ENCODE results near the gene PCDHGA1. TPM values are rescaled to one million over a fixed set of nuclear protein-coding genes. Genes with fewer than 3 reads are reported as not detected.
"Not testable (repeated sequence)": the region's sequence is repeated elsewhere in the genome, so short reads cannot be mapped to it uniquely, and the experiment has no call there.

The PCDHGA1 gene
- total RNA-seq, 1 experiment from 2014 or later, result not detected

DNA sequence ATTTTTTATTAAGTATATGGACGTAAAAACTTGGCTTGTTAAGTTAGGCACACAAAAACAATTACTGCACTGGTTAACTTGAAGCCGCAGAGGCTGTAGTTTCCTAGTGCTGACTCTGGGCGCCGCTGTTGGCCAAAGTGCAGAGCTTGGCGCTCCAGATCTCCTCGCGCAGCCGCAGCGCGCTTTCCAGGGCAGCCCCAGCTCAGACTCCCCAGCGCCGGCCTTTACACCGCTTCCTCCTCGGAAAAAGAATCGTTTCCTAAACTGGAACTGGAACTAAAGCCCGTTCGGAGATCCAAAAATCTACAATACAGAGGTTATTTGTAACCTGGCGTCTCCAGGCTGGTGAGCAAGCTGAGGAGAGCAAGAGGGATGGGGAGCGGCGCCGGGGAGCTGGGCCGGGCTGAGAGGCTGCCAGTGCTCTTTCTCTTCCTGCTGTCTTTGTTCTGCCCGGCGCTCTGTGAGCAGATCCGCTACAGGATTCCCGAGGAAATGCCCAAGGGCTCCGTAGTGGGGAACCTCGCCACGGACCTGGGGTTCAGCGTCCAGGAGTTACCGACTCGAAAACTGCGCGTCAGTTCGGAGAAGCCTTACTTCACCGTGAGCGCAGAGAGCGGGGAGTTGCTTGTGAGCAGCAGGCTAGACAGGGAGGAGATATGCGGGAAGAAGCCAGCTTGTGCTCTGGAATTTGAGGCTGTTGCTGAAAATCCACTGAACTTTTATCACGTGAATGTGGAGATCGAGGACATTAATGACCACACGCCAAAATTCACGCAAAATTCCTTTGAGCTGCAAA, 67.6 kb downstream of the PCDHGA1 start, which contains the start of gene PCDHGB5:
Gene PCDHGB5, plus strand, starts transcription at position 192 of the 796 bp plus-strand sequence. Its CDS starts 181 bp downstream, at position 373.
- TF ChIP-seq CTCF (IDR thresholded peaks at IDR 0.05; ENCODE audit: unreplicated experiment), result peak; percentile 67
- H3K4me1 Mint-ChIP-seq (ENCODE audit: low read depth, unreplicated experiment); H3K27me3 Mint-ChIP-seq (ENCODE audit: unreplicated experiment); BruUV-seq (replicated peaks); H3K27ac Mint-ChIP-seq (ENCODE audit: unreplicated experiment); intact Hi-C loops (cut with micrococcal nuclease; ENCODE audit: unreplicated experiment): not testable (repeated sequence)
- peak; percentile 70 for DNase-seq
- CTCF ChIA-PET, result interaction anchor here (1.0 to 2.3 kb wide), 6 partner anchors 20 to 174 kb away, joined by 3 to 9 read pairs (median 6); partner anchors contain the start of genes PCDHB14 and PCDHGB7
- H3K36me3 Mint-ChIP-seq (ENCODE audit: insufficient read depth, unreplicated experiment), result peaks cover 15% of the 10 kb centered on the region
- H3K9me3 Mint-ChIP-seq (ENCODE audit: low read depth, unreplicated experiment), result peaks cover 11% of the 10 kb centered on the region
- H3K4me3 Mint-ChIP-seq (ENCODE audit: low read depth, unreplicated experiment), result peak within 1 kb of the TSS; percentile 58

- H3K27me3 Mint-ChIP-seq (ENCODE audit: unreplicated experiment), result no peaks in the 10 kb centered on the region
- H3K4me3 Mint-ChIP-seq (ENCODE audit: low read depth, unreplicated experiment), result no peak overlapping the region
- BruUV-seq (replicated peaks), result TSS peak; percentile 17
- H3K27ac Mint-ChIP-seq (ENCODE audit: unreplicated experiment), result no peak overlapping the region
- no peak for DNase-seq
- no peak for TF ChIP-seq CTCF (IDR thresholded peaks at IDR 0.05; ENCODE audit: unreplicated experiment)
- peaks cover 11% of the 10 kb centered on the region for H3K9me3 Mint-ChIP-seq (ENCODE audit: low read depth, unreplicated experiment)
- CTCF ChIA-PET, result no interaction called here
- peaks cover 20% of the 10 kb centered on the region for H3K36me3 Mint-ChIP-seq (ENCODE audit: insufficient read depth, unreplicated experiment)
- intact Hi-C loops (cut with micrococcal nuclease; ENCODE audit: unreplicated experiment), result no loop called here
- no peaks in the 10 kb centered on the region for H3K4me1 Mint-ChIP-seq (ENCODE audit: low read depth, unreplicated experiment)
These were observed 68.3 kb downstream of the PCDHGA1 start for GRCh38 chr5:141398608-141399007.

DNA sequence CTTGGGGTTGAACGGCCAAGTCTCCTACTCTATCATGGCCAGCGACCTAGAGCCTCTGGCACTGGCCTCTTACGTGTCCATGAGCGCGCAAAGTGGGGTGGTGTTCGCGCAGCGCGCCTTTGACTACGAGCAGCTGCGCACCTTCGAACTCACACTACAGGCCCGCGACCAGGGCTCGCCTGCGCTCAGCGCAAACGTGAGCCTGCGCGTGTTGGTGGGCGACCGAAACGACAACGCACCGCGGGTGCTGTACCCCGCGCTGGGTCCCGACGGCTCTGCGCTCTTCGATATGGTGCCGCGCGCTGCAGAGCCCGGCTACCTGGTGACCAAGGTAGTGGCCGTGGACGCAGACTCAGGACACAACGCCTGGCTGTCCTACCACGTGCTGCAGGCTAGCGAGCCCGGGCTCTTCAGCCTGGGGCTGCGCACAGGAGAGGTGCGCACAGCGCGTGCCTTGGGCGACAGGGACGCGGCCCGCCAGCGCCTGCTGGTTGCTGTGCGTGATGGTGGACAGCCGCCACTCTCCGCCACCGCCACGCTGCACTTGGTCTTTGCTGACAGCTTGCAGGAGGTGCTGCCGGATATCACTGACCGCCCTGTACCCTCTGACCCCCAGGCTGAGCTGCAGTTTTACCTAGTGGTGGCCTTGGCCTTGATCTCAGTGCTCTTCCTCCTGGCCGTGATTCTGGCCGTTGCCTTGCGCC, 69.4 kb downstream of the PCDHGA1 start:
- peaks cover under 1% of the 10 kb centered on the region for H3K4me1 Mint-ChIP-seq (ENCODE audit: low read depth, unreplicated experiment)
- BruUV-seq (replicated peaks), result no TSS peak
- intact Hi-C loops (cut with micrococcal nuclease; ENCODE audit: unreplicated experiment), result loop anchor here (5.0 kb wide), 1 partner anchor 78 kb away; the partner anchor contains the start of gene PCDHGC3
- peaks cover 24% of the 10 kb centered on the region for H3K36me3 Mint-ChIP-seq (ENCODE audit: insufficient read depth, unreplicated experiment)
- CTCF ChIA-PET, result no interaction called here
- TF ChIP-seq CTCF (IDR thresholded peaks at IDR 0.05; ENCODE audit: unreplicated experiment), result no peak
- no peak overlapping the region for H3K4me3 Mint-ChIP-seq (ENCODE audit: low read depth, unreplicated experiment)
- no peak for DNase-seq
- H3K27ac Mint-ChIP-seq (ENCODE audit: unreplicated experiment), result no peak overlapping the region
- H3K27me3 Mint-ChIP-seq (ENCODE audit: unreplicated experiment), result no peaks in the 10 kb centered on the region
- peaks cover 9% of the 10 kb centered on the region for H3K9me3 Mint-ChIP-seq (ENCODE audit: low read depth, unreplicated experiment)

- intact Hi-C loops (cut with micrococcal nuclease; ENCODE audit: unreplicated experiment), result loop anchor here (1.0 to 5.0 kb wide), 5 partner anchors 75 to 180 kb away; partner anchors contain the start of genes PCDHB14 and PCDHGC3
- peaks cover 31% of the 10 kb centered on the region for H3K36me3 Mint-ChIP-seq (ENCODE audit: insufficient read depth, unreplicated experiment)
- peak; percentile 73 for DNase-seq
- H3K9me3 Mint-ChIP-seq (ENCODE audit: low read depth, unreplicated experiment), result peaks cover 11% of the 10 kb centered on the region
- CTCF ChIA-PET, result interaction anchor here (0.9 to 1.9 kb wide), 11 partner anchors 15 to 617 kb away, joined by 3 to 22 read pairs (median 5); partner anchors contain the start of genes PCDHA1, PCDHB14, PCDHGB7 and PCDHGC3
- H3K27ac Mint-ChIP-seq (ENCODE audit: unreplicated experiment), result peak within 1 kb of the TSS; percentile 68
- peaks cover 17% of the 10 kb centered on the region for H3K4me1 Mint-ChIP-seq (ENCODE audit: low read depth, unreplicated experiment)
- peak; percentile 83 for TF ChIP-seq CTCF (IDR thresholded peaks at IDR 0.05; ENCODE audit: unreplicated experiment)
- peak within 1 kb of the TSS; percentile 95 for H3K4me3 Mint-ChIP-seq (ENCODE audit: low read depth, unreplicated experiment)
- BruUV-seq (replicated peaks), result TSS peak; percentile 40
- H3K27me3 Mint-ChIP-seq (ENCODE audit: unreplicated experiment), result no peaks in the 10 kb centered on the region
These were observed 72.4 kb downstream of the PCDHGA1 start, which contains the start of gene PCDHGA9 for GRCh38 chr5:141402553-141403243. Gene PCDHGA9 (plus strand): TSS chr5:141402778. CDS start chr5:141402953, 175 bp downstream.
